WTC11 (cell line): ENCODE results near the gene SLIT3. TPM values are rescaled to one million over a fixed set of nuclear protein-coding genes. Genes with fewer than 3 reads are reported as not detected.

Experiments
- ATAC-seq: fragments of 200-7000 bp; cut with Tn5 transposase; 2 replicates; pipeline ENCODE4 v1.10.0; 2021; ENCODE audit warnings: mild to moderate bottlenecking, moderate library complexity
- CTCF ChIA-PET: fragments of 300-600 bp; sonication (Branson Sonifier 250); formaldehyde crosslinking; loops from one replicate; lab custom pipeline; 2021; ENCODE audit warnings: antibody characterized with exemption; lab: Charles Lee
- POLR2A ChIA-PET: fragments of 350-600 bp; sonication (Branson Sonifier 250); formaldehyde crosslinking; loops from one replicate; lab custom pipeline; 2021; ENCODE audit warnings: antibody characterized with exemption; lab: Charles Lee
- DNase-seq: peaks from one replicate; pipeline ENCODE4 v3.0.0; 2021; ENCODE audit warnings: low spot score
- H3K27ac Mint-ChIP-seq: 2 replicates; pipeline ENCODE4 v1.8.0; 2021; ENCODE audit warnings: mixed read lengths
- H3K27me3 Mint-ChIP-seq: 2 replicates; pipeline ENCODE4 v1.8.0; 2021; ENCODE audit warnings: low read depth, mild to moderate bottlenecking, moderate library complexity, mixed read lengths
- H3K36me3 Mint-ChIP-seq: 2 replicates; pipeline ENCODE4 v1.8.0; 2021; ENCODE audit warnings: mixed read lengths
- H3K4me1 Mint-ChIP-seq: 2 replicates; pipeline ENCODE4 v1.8.0; 2022; ENCODE audit warnings: mixed read lengths
- H3K4me3 Mint-ChIP-seq: 2 replicates; pipeline ENCODE4 v1.8.0; 2021; ENCODE audit warnings: mild to moderate bottlenecking, moderate library complexity, mixed read lengths
- H3K9me3 Mint-ChIP-seq: 2 replicates; pipeline ENCODE4 v1.8.0; 2021; ENCODE audit warnings: mixed read lengths
- HMGA2 ChIP-seq: fragments of 250-450 bp; sonication (Bioruptor Pico); IDR thresholded peaks from 2 replicates; pipeline ENCODE4 v1.4.0; 2021; ENCODE audit warnings: mild to moderate bottlenecking, moderate library complexity
- MYBL2 ChIP-seq: sonication (generic); formaldehyde crosslinking; IDR thresholded peaks from 2 replicates; pipeline ENCODE4 v1.8.1; 2023; ENCODE audit warnings: mild to moderate bottlenecking, moderate library complexity, missing genetic modification reagents
- NFATC4 ChIP-seq: fragments of 250-450 bp; sonication (Bioruptor Pico); IDR thresholded peaks from 2 replicates; pipeline ENCODE4 v1.9.0; 2021; ENCODE audit warnings: mild to moderate bottlenecking
- NR3C1 ChIP-seq: sonication (generic); formaldehyde crosslinking; conservative IDR thresholded peaks from 2 replicates; pipeline ENCODE4 v1.8.1; 2023; ENCODE audit warnings: low read depth, mild to moderate bottlenecking, missing genetic modification reagents
- SOX15 ChIP-seq: fragments of 250-450 bp; sonication (Bioruptor Pico); IDR thresholded peaks from 2 replicates; pipeline ENCODE4 v1.9.0; 2021; ENCODE audit warnings: mild to moderate bottlenecking
- TP53 ChIP-seq: sonication (generic); formaldehyde crosslinking; IDR thresholded peaks from 2 replicates; pipeline ENCODE4 v1.8.1; 2023; ENCODE audit warnings: mild to moderate bottlenecking, missing genetic modification reagents
- ZNF138 ChIP-seq: sonication (generic); formaldehyde crosslinking; conservative IDR thresholded peaks from 2 replicates; pipeline ENCODE4 v1.8.1; 2022; ENCODE audit warnings: mild to moderate bottlenecking, moderate library complexity, missing genetic modification reagents
- ZNF232 ChIP-seq: sonication (generic); formaldehyde crosslinking; IDR thresholded peaks from 2 replicates; pipeline ENCODE4 v1.8.0; 2022; ENCODE audit warnings: mild to moderate bottlenecking, missing genetic modification reagents
- ZNF317 ChIP-seq: sonication (generic); formaldehyde crosslinking; IDR thresholded peaks from 2 replicates; pipeline ENCODE4 v1.8.1; 2023; ENCODE audit warnings: low read depth, mild to moderate bottlenecking, moderate library complexity, missing genetic modification reagents, borderline replicate concordance
- total RNA-seq: library from RNA; stranded (reverse); gene quantifications from 3 replicates; pipeline ENCODE4 v1.2.3, GENCODE V29; 2021
- TF ChIP-seq, protein P1 (sequence below): sonication (generic); formaldehyde crosslinking; IDR thresholded peaks from 2 replicates; pipeline ENCODE4 v1.8.1; 2023; ENCODE audit warnings: mild to moderate bottlenecking, moderate library complexity, missing genetic modification reagents
- TF ChIP-seq, protein P2 (sequence below): sonication (generic); formaldehyde crosslinking; IDR thresholded peaks from 2 replicates; pipeline ENCODE4 v1.8.0; 2023; ENCODE audit warnings: mild to moderate bottlenecking, missing genetic modification reagents
- TF ChIP-seq, protein P3 (sequence below): fragments of 250-450 bp; sonication (Bioruptor Pico); IDR thresholded peaks from 2 replicates; pipeline ENCODE4 v1.9.0; 2021; ENCODE audit warnings: moderate library complexity, mild to moderate bottlenecking, inconsistent platforms, borderline replicate concordance
- TF ChIP-seq, protein P4 (sequence below): sonication (generic); formaldehyde crosslinking; IDR thresholded peaks from 2 replicates; pipeline ENCODE4 v1.8.1; 2022; ENCODE audit warnings: mild to moderate bottlenecking, missing genetic modification reagents, moderate library complexity, borderline replicate concordance
- TF ChIP-seq, protein P5 (sequence below): sonication (generic); formaldehyde crosslinking; IDR thresholded peaks from 2 replicates; pipeline ENCODE4 v1.8.1; 2022; ENCODE audit warnings: low read depth, missing genetic modification reagents, borderline replicate concordance
- TF ChIP-seq, protein P6 (sequence below): sonication (generic); formaldehyde crosslinking; IDR thresholded peaks from 2 replicates; pipeline ENCODE4 v1.8.1; 2023; ENCODE audit warnings: mild to moderate bottlenecking, missing genetic modification reagents

The SLIT3 gene
- total RNA-seq, 1 experiment from 2014 or later: 1.9 TPM

DNA sequence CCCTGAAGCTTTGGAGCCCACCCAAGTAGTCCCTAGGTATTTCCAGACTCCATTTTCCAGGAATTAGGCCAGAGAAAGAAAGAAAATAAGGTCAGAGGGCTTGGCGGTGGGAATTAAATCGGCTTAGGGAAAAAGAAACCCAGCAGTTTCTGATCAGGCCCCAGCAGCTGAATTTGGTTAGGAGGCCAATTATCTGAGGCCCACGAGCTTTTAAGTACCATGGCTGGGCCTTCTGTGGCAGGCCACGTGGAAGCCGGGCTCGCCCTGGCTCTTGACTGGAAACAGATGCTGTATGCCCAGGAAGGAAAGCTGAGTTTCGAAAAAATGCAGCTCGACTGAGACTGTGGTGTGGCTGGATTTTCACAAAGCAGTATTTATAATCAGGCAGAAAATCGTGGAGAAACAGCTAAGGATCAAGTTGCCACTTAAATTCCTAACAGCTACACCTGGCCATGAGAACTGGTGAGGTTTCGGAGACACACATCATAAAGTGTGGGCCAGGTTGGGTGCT is 646.7 kb downstream of the SLIT3 start:
- Mint-ChIP-seq H3K36me3 (no peaks in the 10 kb centered on the region), H3K4me3 (no peak overlapping the region), H3K27me3 (no peaks in the 10 kb centered on the region), H3K27ac (no peak overlapping the region), H3K4me1 (peaks cover 14% of the 10 kb centered on the region), H3K9me3 (no peaks in the 10 kb centered on the region)
- TF ChIP-seq, protein P1, sequence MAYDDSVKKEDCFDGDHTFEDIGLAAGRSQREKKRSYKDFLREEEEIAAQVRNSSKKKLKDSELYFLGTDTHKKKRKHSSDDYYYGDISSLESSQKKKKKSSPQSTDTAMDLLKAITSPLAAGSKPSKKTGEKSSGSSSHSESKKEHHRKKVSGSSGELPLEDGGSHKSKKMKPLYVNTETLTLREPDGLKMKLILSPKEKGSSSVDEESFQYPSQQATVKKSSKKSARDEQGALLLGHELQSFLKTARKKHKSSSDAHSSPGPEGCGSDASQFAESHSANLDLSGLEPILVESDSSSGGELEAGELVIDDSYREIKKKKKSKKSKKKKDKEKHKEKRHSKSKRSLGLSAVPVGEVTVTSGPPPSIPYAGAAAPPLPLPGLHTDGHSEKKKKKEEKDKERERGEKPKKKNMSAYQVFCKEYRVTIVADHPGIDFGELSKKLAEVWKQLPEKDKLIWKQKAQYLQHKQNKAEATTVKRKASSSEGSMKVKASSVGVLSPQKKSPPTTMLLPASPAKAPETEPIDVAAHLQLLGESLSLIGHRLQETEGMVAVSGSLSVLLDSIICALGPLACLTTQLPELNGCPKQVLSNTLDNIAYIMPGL (CRISPR knock-in tag): no peak
- TF ChIP-seq, protein P2, sequence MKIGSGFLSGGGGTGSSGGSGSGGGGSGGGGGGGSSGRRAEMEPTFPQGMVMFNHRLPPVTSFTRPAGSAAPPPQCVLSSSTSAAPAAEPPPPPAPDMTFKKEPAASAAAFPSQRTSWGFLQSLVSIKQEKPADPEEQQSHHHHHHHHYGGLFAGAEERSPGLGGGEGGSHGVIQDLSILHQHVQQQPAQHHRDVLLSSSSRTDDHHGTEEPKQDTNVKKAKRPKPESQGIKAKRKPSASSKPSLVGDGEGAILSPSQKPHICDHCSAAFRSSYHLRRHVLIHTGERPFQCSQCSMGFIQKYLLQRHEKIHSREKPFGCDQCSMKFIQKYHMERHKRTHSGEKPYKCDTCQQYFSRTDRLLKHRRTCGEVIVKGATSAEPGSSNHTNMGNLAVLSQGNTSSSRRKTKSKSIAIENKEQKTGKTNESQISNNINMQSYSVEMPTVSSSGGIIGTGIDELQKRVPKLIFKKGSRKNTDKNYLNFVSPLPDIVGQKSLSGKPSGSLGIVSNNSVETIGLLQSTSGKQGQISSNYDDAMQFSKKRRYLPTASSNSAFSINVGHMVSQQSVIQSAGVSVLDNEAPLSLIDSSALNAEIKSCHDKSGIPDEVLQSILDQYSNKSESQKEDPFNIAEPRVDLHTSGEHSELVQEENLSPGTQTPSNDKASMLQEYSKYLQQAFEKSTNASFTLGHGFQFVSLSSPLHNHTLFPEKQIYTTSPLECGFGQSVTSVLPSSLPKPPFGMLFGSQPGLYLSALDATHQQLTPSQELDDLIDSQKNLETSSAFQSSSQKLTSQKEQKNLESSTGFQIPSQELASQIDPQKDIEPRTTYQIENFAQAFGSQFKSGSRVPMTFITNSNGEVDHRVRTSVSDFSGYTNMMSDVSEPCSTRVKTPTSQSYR: no peak
- TF ChIP-seq NFATC4 (CRISPR knock-in tag) (no peak), ZNF317 (CRISPR knock-in tag) (no peak), ZNF232 (CRISPR knock-in tag) (no peak)
- TF ChIP-seq, protein P3, sequence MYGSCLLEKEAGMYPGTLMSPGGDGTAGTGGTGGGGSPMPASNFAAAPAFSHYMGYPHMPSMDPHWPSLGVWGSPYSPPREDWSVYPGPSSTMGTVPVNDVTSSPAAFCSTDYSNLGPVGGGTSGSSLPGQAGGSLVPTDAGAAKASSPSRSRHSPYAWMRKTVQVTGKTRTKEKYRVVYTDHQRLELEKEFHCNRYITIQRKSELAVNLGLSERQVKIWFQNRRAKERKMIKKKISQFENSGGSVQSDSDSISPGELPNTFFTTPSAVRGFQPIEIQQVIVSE (CRISPR knock-in tag): no peak
- TF ChIP-seq, protein P4, sequence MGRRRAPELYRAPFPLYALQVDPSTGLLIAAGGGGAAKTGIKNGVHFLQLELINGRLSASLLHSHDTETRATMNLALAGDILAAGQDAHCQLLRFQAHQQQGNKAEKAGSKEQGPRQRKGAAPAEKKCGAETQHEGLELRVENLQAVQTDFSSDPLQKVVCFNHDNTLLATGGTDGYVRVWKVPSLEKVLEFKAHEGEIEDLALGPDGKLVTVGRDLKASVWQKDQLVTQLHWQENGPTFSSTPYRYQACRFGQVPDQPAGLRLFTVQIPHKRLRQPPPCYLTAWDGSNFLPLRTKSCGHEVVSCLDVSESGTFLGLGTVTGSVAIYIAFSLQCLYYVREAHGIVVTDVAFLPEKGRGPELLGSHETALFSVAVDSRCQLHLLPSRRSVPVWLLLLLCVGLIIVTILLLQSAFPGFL (CRISPR knock-in tag): no peak
- DNase-seq: no peak
- CTCF ChIA-PET: no interaction called here
- no peak for ATAC-seq
- POLR2A ChIA-PET: no interaction called here

DNA sequence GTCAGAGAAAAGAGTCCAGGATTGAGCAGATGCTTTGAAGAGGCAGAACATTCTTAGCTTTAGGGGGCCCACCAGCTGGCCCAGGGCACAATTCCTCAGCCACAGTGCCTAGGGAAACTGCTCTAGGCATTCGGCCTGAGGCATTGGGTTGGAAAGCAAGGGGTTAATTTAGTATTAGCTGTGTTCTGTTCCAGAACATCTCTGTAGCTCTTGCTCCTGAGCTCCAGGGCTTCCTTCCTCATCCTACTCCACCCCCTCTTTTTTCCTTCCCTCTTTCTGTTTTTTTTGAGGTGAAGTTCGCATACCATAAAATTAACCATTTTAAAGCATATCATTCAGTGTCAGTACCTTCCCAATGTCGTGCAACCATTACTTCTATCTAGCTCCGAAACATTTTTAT is 647.3 kb downstream of the SLIT3 start:
- Mint-ChIP-seq H3K4me3 (no peak overlapping the region), H3K36me3 (no peaks in the 10 kb centered on the region), H3K4me1 (peaks cover 8% of the 10 kb centered on the region), H3K27ac (no peak overlapping the region), H3K9me3 (no peaks in the 10 kb centered on the region), H3K27me3 (no peaks in the 10 kb centered on the region)
- no peak for DNase-seq
- TF ChIP-seq ZNF138 (CRISPR knock-in tag) (no peak), SOX15 (no peak), TP53 (CRISPR knock-in tag) (no peak), NR3C1 (CRISPR knock-in tag) (no peak), HMGA2 (CRISPR knock-in tag) (no peak), MYBL2 (CRISPR knock-in tag) (no peak)
- TF ChIP-seq, protein P3 (CRISPR knock-in tag): no peak
- TF ChIP-seq, protein P5, sequence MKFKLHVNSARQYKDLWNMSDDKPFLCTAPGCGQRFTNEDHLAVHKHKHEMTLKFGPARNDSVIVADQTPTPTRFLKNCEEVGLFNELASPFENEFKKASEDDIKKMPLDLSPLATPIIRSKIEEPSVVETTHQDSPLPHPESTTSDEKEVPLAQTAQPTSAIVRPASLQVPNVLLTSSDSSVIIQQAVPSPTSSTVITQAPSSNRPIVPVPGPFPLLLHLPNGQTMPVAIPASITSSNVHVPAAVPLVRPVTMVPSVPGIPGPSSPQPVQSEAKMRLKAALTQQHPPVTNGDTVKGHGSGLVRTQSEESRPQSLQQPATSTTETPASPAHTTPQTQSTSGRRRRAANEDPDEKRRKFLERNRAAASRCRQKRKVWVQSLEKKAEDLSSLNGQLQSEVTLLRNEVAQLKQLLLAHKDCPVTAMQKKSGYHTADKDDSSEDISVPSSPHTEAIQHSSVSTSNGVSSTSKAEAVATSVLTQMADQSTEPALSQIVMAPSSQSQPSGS (CRISPR knock-in tag): no peak
- TF ChIP-seq, protein P6, sequence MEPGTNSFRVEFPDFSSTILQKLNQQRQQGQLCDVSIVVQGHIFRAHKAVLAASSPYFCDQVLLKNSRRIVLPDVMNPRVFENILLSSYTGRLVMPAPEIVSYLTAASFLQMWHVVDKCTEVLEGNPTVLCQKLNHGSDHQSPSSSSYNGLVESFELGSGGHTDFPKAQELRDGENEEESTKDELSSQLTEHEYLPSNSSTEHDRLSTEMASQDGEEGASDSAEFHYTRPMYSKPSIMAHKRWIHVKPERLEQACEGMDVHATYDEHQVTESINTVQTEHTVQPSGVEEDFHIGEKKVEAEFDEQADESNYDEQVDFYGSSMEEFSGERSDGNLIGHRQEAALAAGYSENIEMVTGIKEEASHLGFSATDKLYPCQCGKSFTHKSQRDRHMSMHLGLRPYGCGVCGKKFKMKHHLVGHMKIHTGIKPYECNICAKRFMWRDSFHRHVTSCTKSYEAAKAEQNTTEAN (CRISPR knock-in tag): no peak
- no peak for ATAC-seq
- POLR2A ChIA-PET: no interaction called here
- CTCF ChIA-PET: no interaction called here
